HepG2 (cell line): ENCODE measurements around the gene PTPA. TPM values are rescaled to one million over a fixed set of nuclear protein-coding genes. Genes with fewer than 3 reads are reported as not detected.

Experiments used
- ATF1 ChIP-seq: IDR thresholded peaks from 2 replicates; pipeline ENCODE4 v1.6.1; 2016; ENCODE audit warnings: mild to moderate bottlenecking, control low read depth
- CBX5 ChIP-seq: sonication (generic); formaldehyde crosslinking; IDR thresholded peaks from 2 replicates; pipeline ENCODE4 v1.4.0; 2020; ENCODE audit warnings: missing genetic modification reagents, borderline replicate concordance
- CEBPG ChIP-seq: IDR thresholded peaks from 2 replicates; pipeline ENCODE4 v1.6.1; 2016
- HMGXB4 ChIP-seq, 2 experiments: sonication (generic) in 1 of 2; formaldehyde crosslinking in 1 of 2; IDR thresholded peaks; 2 replicates each; pipeline versions ENCODE4 v1.4.0 to v1.6.1; 2018 to 2020; ENCODE audit warnings: missing genetic modification reagents in 2 of 2, borderline replicate concordance in 1 of 2, low read depth in 1 of 2, mild to moderate bottlenecking in 1 of 2, missing biosample characterization in 1 of 2
- HNRNPUL1 ChIP-seq: fragments of 200-400 bp; formaldehyde crosslinking; IDR thresholded peaks from 2 replicates; pipeline ENCODE4 v1.6.1; 2017; ENCODE audit warnings: low read depth, mild to moderate bottlenecking, low read length, moderate library complexity
- MAX ChIP-seq: IDR thresholded peaks from 2 replicates; pipeline ENCODE4 v1.6.1; 2012; ENCODE audit warnings: inconsistent platforms
- MED1 ChIP-seq: sonication (generic); formaldehyde crosslinking; IDR thresholded peaks from 2 replicates; pipeline ENCODE4 v1.4.0; 2020; ENCODE audit warnings: missing genetic modification reagents
- MXI1 ChIP-seq: IDR thresholded peaks from 3 replicates; pipeline ENCODE4 v1.6.1; 2012; ENCODE audit warnings: low read depth, low read length, inconsistent platforms, borderline replicate concordance
- NCOR1 ChIP-seq: fragments of 200-600 bp; sonication (generic); IDR thresholded peaks from 2 replicates; pipeline ENCODE4 v1.7.0; 2017; ENCODE audit warnings: antibody characterized with exemption, low read length, borderline replicate concordance
- POLR2AphosphoS5 ChIP-seq: IDR thresholded peaks from 2 replicates; pipeline ENCODE4 v1.6.1; 2012; ENCODE audit warnings: low read depth, low read length
- RARA ChIP-seq: IDR thresholded peaks from 2 replicates; pipeline ENCODE4 v1.6.1; 2016; ENCODE audit warnings: missing genetic modification reagents, missing compliant biosample characterization
- SATB2 ChIP-seq: sonication (generic); formaldehyde crosslinking; IDR thresholded peaks from 2 replicates; pipeline ENCODE4 v1.5.0; 2020; ENCODE audit warnings: missing genetic modification reagents
- SOX5 ChIP-seq: IDR thresholded peaks from 2 replicates; pipeline ENCODE4 v1.6.1; 2016; ENCODE audit warnings: borderline replicate concordance
- TAF1 ChIP-seq: sonication (generic); formaldehyde crosslinking; IDR thresholded peaks from 2 replicates; pipeline ENCODE4 v1.4.0; 2020; ENCODE audit warnings: missing genetic modification reagents
- UBTF ChIP-seq: sonication (generic); formaldehyde crosslinking; IDR thresholded peaks from 2 replicates; pipeline ENCODE4 v1.4.0; 2020; ENCODE audit warnings: mild to moderate bottlenecking, missing genetic modification reagents
- ZBTB1 ChIP-seq: sonication (generic); formaldehyde crosslinking; IDR thresholded peaks from 2 replicates; pipeline ENCODE4 v1.4.0; 2020; ENCODE audit warnings: missing genetic modification reagents, borderline replicate concordance
- ZEB1 ChIP-seq: IDR thresholded peaks from 2 replicates; pipeline ENCODE4 v1.6.1; 2012; ENCODE audit warnings: mild to moderate bottlenecking, low read depth, inconsistent platforms; ENCODE audit not compliant: insufficient replicate concordance
- ZIK1 ChIP-seq: sonication (generic); formaldehyde crosslinking; IDR thresholded peaks from 2 replicates; pipeline ENCODE4 v1.5.0; 2020; ENCODE audit warnings: mild to moderate bottlenecking, low read depth, missing genetic modification reagents, borderline replicate concordance
- ZKSCAN8 ChIP-seq: IDR thresholded peaks from 2 replicates; pipeline ENCODE4 v1.6.1; 2016; ENCODE audit warnings: borderline replicate concordance, missing genetic modification reagents, missing compliant biosample characterization
- ZMAT3 ChIP-seq: sonication (generic); formaldehyde crosslinking; conservative IDR thresholded peaks from 2 replicates; pipeline ENCODE4 v1.7.0; 2021; ENCODE audit warnings: missing genetic modification reagents
- ZNF275 ChIP-seq: sonication (generic); formaldehyde crosslinking; IDR thresholded peaks from 2 replicates; pipeline ENCODE4 v1.8.0; 2022; ENCODE audit warnings: missing genetic modification reagents, mild to moderate bottlenecking, inconsistent platforms, borderline replicate concordance
- ZNF7 ChIP-seq: IDR thresholded peaks from 2 replicates; pipeline ENCODE4 v1.6.1; 2016; ENCODE audit warnings: missing biosample characterization, missing genetic modification reagents
- ZNF816 ChIP-seq: sonication (generic); formaldehyde crosslinking; IDR thresholded peaks from 2 replicates; pipeline ENCODE4 v1.8.0; 2022; ENCODE audit warnings: missing genetic modification reagents, mild to moderate bottlenecking, borderline replicate concordance
- ZSCAN20 ChIP-seq: sonication (generic); formaldehyde crosslinking; IDR thresholded peaks from 2 replicates; pipeline ENCODE4 v1.4.0; 2020; ENCODE audit warnings: missing genetic modification reagents, mild to moderate bottlenecking, borderline replicate concordance
- polyA plus RNA-seq, 8 experiments: library from polyadenylated mRNA; depleted of rRNA in 3 of 8; stranded (reverse) in 7 of 8; unstranded in 1 of 8; fragments of >200 nt; fragmentation: Illumina TruSeq in 4 of 8; extraction: Trizol in 4 of 8; gene quantifications; 2 replicates each; pipeline versions ENCODE4 v1.2.1 to v1.2.3, GENCODE V29; 2011 to 2016; ENCODE audit warnings: low read depth in 4 of 8, missing spikeins in 1 of 8, mixed read lengths in 1 of 8; ENCODE audit not compliant: insufficient read depth in 1 of 8
- total RNA-seq, 5 experiments: library from RNA; depleted of rRNA; stranded (reverse); fragments of >200 nt; fragmentation: Illumina TruSeq; extraction: Trizol; gene quantifications; 2 replicates each; pipeline ENCODE4 v1.2.3, GENCODE V29; 2016; ENCODE audit warnings: low read depth in 1 of 5

PTPA gene
- total and polyA plus RNA-seq, 2 of the 13 experiments (the other 11 are each of a cell fraction or from before 2014, with no cell fraction given) = 79.3 to 105 TPM

- TF ChIP-seq ZIK1 (CRISPR knock-in tag) = 0 out of 2 replicates have a peak, but pooled peaks have one; percentile 37
- peak; percentile 37; the same call in 1 of the 2 replicates for TF ChIP-seq TAF1 (CRISPR knock-in tag)
- peak; percentile 50; the same call in 1 of the 2 replicates for TF ChIP-seq ZNF275 (CRISPR knock-in tag)
- no peak for TF ChIP-seq HNRNPUL1
- TF ChIP-seq SOX5 (CRISPR knock-in tag) = peak; percentile 28; the same call in 1 of the 2 replicates
- TF ChIP-seq MXI1 = peak; percentile 58; the same call in 1 of the 3 replicates
- TF ChIP-seq CBX5 = peak; percentile 28; the same call in 1 of the 2 replicates
- no peak for TF ChIP-seq SATB2 (CRISPR knock-in tag)
- peak; percentile 80; the same call in 1 of the 2 replicates for TF ChIP-seq ZNF816 (CRISPR knock-in tag)
- peak; percentile 39 for TF ChIP-seq RARA (CRISPR knock-in tag)
- 0 out of 2 replicates have a peak, but pooled peaks have one; percentile 21 for TF ChIP-seq ZKSCAN8 (CRISPR knock-in tag)
- TF ChIP-seq ZMAT3 (CRISPR knock-in tag) = no peak
- peak; percentile 74 for TF ChIP-seq MED1 (CRISPR knock-in tag)
- TF ChIP-seq CEBPG (CRISPR knock-in tag) = peak; percentile 31; the same call in 1 of the 2 replicates
- peak; percentile 23; the same call in 1 of the 2 replicates for TF ChIP-seq ZNF7 (CRISPR knock-in tag)
- TF ChIP-seq ZBTB1 = no peak
- TF ChIP-seq UBTF (CRISPR knock-in tag) = peak; percentile 14; the same call in 1 of the 2 replicates
- TF ChIP-seq ZEB1 = peak; percentile 86
- 0 out of 2 replicates have a peak, but pooled peaks have one; percentile 41 for TF ChIP-seq ZSCAN20 (CRISPR knock-in tag)
- peak; percentile 63; the same call in 1 of the 2 replicates for TF ChIP-seq NCOR1
- 0 out of 2 replicates have a peak, but pooled peaks have one; percentile 44 for TF ChIP-seq ATF1 (CRISPR knock-in tag)
- TF ChIP-seq HMGXB4 (CRISPR knock-in tag; IDR thresholded peaks at IDR 0.05; ENCODE audit: borderline replicate concordance in 1 of 2, low read depth in 1 of 2) = peak in 1 of 2 experiments; percentile 57; a peak in 2 of 4 replicates
- TF ChIP-seq POLR2AphosphoS5 = peak; percentile 65
- TF ChIP-seq MAX = peak; percentile 45
Measured at GRCh38 chr9:129175825-129176633, 64.8 kb downstream of the PTPA start (continued).
